Activated CD4-positive, alpha-beta T cell treated with anti-CD3 and anti-CD28 coated beads for 48 hours (primary cell): ENCODE data around the gene CDH23.

Source experiments
- DNase-seq: peaks from one replicate; pipeline ENCODE4 v3.0.0-alpha.2; 2020

Gene CDH23

DNA sequence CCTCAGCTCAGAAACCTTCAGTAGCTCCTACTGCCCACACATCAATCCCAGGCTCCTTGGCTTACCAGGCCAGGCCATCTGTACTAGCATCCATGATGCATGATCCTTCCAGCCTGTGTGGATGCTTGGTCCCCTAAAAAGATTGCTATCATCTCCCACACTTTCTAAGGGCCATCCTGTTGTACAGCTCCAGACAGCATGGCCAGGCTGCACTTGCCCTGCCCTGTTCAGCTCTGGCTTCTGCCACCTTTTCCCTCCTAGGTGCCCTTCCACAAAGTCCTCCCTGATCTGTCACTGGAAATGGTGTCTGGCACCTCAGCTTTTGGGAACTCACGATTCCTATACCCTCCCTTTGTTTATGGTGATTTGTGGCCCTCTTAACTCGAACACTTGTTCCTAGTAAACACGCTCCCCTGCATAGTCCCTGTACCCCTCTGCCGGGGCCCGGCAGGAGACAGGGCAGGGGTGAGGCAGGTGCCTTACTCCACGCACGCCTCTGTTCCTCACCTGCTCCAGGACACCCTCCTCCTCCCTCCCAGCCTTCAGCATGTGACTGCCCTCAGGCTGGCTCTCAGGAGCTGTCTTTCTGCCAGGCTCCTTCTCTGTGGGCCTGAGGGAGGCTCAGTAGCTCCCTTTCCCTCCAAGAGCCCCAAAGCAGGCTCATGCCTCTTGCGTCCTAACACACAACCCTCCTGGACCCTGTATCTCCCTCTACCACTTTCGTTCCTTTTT, 71.8 kb downstream of the CDH23 start:
- no peak for DNase-seq

DNA sequence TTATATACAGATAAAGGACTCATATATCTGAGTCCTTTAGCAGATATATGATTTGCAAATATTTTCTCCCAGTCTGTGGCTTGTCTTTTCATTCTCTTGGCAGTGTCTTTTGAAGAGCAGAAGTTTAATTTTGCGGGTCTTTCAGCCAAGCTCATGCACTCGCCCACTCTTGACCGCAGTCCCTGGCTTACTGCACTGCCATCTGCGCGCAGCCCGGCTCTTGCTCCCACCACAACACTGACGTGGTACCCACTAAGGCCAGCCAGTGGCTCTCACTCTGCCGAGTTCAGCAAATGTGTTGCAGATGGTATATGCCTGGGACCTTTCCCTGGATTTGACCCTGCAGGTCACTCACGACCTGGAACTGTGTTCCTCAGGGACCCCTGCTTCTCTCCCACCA, 74.3 kb downstream of the CDH23 start:
- DNase-seq = no peak

- DNase-seq = no peak
These were observed 75.2 kb downstream of the CDH23 start for GRCh38 chr10:71471957-71472365.

DNA sequence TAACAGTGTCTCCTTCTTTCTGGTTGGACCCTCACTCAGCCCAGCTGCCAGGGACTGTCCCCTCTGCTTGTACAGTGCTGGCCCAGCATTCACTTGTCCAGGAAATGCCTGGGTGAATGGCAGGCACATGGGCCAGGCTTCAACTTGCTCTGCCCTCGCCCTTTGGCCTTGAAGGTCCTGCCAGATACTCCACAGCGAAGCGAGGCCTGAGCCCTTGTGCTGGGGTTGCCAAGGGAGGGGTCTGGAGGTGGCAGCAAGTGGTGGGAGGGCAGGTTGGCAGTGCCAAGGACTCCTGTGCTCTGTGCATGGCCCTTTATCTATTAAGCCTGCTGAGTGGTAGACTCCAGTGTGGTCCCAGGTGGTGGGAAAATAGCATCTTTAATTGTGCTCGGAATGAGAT, 75.7 kb downstream of the CDH23 start:
- DNase-seq = no peak

DNA sequence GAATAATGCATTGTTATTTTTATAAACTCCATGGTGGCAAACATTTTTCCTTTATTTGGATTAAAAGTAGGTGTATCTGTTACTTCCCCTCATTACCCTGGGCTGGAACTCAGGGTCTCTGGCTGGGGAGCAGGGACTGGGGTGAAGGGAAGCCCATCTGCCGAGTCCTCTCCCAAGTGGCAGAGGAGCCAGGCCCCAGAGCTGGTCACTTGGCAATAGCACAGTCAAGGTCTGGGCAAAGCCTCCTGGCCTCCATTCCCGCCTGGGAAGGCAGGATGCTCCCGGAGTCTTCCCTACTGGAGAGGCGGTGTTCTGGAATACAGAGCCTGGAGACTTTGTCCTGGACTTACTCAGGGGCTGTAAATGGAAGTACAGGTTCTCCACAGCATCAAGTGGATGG, 76.2 kb downstream of the CDH23 start:
- no peak for DNase-seq

DNA sequence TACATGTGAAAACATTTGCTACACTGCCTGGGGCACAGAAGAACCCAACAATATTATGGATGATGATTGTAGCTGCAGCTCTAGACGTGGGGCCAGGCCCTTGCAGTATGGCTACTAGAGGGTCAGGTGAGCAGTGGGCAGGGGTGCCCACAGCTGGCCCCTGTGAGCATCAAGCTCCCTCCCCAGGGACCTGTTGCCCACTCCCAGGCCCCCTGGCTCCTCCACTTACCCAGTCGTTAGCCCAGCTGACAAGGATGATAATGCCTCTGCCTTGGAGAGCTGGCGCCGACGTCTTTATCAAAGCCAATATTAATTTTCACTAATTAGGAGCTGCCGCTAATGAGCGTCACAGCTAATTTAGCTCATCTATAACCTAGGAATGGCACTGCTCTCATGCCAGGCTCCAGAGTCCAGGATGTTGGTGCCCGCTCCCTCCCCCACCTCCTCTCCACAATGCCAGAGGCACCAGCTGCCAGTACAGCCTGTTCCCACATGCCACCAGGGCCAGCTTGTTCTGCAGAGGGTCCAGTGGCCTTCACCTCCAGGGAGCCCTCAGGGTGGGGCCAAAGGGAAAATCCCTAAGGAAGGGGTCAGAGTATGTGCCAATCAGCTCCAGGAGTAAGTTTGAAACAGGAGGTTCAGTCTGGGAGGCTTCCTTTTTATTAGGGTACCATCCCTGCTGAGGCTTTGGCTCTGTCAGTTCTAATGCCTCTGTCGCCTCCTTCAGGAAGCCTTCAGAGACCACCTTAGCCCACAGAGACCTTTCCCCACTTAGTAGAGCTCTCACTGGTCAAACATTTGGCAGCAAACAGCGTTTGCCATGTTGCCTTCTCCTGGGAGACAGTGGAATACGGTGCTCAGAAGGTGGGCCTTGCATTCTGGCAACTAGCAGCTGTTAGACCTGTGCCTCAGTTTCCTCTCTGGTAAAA, 77.2 kb downstream of the CDH23 start:
- DNase-seq = no peak

DNA sequence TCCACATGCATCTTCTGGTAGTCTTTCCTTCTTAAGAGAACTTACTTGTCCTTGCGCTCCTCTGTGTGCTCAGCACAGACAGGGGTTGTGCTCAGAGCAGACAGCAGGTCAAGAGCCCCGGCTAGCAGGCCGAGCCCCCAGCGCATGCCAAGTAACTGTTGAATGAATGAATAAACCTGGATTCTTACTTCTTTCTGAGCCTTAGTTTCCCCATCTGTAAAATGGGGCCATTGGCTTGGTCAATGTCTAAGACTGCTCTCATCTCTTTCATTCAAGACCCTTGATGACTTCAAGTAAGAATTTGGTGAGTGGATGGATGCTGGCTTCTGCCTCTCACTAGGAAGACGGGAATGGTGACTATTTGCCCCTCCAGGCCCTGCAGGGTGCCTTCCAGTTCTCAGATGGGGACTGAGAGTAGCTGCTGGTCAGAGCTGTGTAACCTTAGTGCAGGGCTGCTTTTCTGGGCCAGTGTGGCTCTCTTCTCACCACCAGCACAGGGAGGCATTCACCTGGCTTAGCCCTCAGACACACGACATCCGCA, 78.1 kb downstream of the CDH23 start:
- no peak for DNase-seq

DNA sequence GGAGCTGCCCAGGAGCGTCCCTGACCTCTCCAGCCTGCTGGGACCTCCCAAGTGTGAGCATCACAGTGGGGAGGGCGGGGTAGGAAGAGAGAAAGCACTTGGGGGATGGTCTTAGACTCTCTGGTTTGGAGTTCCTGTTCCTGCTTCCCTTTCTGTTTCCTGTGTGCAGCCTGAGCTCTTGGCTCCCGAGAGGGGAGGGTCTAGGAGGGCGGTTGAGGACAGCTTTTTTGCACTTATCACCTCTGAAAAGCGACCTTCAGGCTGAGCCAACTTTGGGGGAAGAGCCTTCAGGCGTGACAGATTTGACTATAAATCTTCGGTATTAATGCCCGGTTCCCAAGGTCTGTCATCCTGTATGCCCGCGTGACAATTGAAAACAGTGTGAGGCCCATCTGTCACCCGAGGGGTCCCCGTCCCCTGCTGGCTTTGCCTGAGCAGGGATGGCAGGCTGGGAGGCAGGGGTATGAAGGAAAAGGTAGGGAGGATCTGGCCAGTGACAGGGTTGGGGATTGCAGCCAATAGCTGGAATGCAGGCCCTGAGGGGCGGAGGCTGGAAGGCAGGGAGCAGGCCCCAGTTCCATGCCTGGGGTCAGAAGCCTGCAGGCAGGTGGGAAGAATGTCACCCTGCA, 78.6 kb downstream of the CDH23 start:
- no peak for DNase-seq

DNA sequence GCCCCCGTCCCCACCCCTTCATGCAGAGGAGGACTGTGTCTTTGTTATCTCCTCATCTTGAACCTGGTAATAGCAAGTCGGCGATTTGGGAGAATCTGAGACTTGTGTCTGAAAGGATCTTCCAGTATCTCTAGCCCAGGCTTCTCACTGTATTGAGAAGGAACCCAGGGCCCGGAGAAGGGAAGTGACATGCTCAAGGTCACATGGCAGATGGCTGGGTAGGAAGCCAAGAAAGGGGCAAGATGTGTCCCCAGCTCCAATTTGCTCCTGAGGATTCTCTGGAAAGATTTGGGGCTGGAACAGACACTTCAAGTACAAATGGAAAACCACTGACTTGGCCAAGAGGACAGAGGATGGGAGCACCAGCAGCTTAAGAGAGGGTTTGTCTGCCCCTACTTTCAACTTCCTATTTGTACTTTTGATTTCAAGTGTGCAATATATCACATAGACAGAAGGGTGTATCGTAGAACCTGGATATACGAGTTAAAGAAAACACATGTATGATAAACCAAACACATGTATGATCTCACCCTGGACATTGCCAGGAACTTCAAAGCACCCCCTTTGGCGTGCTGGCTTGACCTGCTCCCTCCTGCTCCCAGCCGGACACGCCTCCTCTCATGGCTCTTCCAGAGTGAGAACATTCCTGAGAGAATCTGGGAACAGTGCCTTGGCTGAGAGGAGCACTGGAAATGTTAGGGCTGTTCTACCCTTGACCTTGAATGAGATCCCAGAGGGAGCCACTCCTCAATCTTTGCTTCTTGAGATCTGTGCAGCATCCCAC, 79.7 kb downstream of the CDH23 start:
- DNase-seq = no peak

DNA sequence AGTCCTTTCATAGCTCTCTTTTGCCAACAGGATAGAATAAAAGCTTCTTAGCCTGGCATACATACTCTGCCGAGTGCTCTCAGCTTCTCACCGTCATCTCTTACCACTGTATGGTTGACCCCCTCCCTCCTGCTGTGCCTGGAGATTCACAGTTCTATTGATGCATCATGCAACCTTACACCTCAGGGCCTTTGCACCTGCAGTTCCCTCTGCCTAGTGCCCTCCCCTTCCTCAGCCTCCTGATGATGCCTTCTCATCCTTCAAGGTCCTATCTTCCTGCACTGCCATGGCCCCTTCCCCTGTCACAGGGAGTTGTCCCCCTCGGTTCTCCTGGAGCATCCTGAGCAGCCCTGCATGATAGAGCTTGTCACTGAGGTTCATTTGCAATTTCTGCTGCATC, 81.5 kb downstream of the CDH23 start:
- DNase-seq = no peak

DNA sequence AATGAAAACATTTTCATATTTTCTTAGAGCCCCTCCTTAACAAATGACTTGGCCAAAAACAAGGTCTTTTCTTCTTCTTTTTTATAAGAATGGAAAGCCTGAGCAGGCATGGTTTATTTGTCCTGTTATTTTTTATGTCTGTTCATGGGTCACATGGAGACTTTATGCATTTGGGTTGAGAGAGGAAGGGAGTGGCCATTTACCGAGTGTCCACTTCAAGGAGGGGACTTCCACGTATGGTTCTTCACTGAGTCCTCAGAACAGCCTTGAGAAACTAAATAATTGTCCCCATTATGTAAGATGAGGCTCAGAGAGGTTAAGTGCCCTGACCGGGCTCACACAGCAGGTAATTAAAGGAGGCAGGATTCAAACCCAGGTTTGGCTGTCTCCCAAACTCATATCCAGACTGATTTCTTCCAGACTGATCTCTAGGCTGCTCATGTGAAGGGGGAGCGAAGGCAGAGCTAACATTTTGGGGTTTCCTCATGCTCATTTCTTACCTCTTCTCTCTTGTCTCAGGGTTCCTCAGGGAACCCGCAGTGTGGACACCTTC, 82.2 kb downstream of the CDH23 start:
- no peak for DNase-seq

DNA sequence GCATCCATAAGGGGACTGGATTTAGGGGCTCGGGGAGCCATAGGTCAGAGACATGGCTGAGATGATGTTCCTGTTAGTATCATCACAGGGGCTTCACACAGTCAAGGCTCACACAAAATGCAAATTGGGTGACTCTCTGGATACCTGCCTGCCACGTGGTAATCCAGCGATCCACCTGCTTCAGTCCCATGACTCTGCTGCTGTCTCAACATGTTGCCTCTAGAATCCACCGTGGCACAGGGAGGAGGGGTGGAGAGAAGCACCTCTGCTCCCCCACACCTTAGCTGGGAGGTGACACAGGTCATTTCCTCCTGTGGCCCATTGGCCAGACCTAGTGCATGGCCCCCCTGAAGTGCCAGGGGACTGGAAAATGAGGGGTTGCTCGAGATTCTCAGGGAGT, 83.1 kb downstream of the CDH23 start:
- DNase-seq = no peak

GRCh38 chr10:71480662-71481061, 83.9 kb downstream of the CDH23 start:
- DNase-seq = no peak

DNA sequence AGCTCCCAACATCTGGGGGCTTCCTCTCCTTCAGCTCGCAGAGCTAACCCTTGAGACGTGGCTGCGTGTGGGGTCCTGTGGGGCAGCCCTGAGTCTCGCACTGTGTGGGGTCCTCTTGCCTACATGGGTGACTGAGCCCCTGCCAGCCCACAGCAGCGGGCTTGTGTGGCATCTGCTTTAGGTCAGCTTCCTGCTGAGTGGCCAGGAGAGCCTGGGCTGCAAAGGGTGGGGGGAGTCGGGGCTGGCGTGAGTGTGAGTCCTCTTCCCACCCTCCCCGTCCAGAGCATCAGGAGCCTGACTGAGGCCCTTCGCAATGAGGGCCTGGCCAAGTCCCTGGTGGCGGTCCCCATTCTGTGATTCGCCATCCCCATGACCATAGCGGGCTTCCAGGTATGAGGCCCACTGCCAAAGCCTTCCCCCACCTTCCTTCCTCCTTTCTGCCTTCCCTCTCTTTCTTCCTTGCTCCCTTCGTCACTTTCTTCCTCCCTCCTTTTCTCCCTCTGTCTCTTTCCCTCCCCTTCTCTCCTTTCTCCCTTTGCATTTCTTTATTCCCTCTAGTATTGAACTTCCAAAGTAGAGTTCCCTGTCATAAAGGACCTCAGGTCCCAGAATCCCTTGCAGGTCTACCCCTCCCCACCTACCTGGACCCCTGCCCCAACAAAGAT, 85.2 kb downstream of the CDH23 start:
- DNase-seq = no peak

DNA sequence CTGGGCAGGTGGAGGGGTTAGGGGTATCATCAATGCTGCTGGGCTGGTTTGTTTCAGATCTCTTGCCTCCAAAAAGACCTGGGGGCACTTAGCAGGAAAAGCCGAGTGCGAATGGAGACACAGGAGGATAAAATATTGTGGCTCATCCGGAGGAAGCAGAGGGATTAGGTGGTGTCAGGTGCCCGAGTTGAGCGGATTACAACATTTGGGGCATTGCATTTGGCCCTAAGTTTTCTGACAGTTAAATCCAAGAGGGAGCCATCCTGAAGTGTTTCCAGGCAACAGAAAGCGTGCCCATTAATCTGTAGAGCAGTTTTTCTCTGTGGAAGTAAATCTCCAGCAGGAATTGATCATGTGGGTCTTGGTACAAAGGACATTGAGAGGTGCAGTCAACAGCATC, 85.9 kb downstream of the CDH23 start:
- no peak for DNase-seq

DNA sequence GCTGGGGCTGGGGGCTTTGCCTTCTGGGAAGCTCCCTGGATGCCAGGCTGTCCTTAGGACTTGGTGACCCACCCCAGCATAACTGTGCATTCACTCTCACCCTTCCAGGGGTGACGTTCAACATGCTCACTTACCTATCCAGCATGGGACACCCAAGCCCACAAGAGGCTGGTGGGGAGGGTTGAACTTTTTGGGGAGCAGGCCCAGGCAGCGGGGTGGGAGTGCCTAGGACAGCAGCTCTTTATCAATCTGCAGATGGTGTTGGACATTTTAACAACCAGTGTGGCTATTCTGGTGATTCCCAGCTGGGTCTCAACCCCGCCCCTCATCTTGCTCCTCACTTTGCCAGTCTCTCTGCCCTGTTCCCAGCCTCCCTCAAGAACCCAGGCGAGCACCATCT, 86.4 kb downstream of the CDH23 start:
- no peak for DNase-seq

- no peak for DNase-seq
These were observed 87.4 kb downstream of the CDH23 start for GRCh38 chr10:71483885-71484751.

DNA sequence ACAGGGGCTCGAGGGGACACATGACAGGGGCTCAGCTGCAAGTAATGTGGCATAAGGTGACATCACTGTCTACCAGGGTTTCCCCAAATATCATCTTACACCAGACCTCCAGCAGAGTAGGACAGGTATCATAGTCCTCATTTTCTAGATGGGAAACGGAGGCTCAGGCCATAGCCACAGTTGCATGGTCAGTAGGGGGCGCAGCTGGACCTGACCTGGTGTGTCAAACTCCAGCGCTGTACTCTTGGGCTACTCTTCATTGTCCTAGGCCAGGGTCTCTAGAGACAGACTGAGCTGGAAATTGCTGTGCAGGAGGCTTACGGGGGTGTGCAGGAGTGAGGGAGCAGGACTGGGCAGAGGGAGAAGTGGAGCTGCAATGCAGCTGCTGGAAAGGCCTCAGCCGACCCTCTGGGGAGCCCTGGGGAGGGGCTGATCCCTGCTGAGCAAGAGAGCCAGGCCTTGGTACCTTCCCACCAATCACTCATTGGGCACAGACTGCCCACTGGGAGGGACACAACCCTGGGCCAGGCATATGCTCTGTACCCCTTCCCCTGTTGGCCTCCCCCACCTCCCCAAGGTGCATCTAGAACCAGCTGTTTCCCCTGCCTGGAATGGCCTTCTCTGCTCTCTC, 89.9 kb downstream of the CDH23 start:
- DNase-seq = peak; percentile 76

- no peak for DNase-seq
These were observed 91.0 kb downstream of the CDH23 start for GRCh38 chr10:71487726-71488125.

- no peak for DNase-seq
These were observed 92.4 kb downstream of the CDH23 start for GRCh38 chr10:71489077-71489476.
